HepG2 (cell line): ENCODE measurements around the gene RERE. TPM values are rescaled to one million over a fixed set of nuclear protein-coding genes. Genes with fewer than 3 reads are reported as not detected.

ENCODE experiments used
- CEBPB ChIP-seq: IDR thresholded peaks from 2 replicates; pipeline ENCODE4 v1.6.1; 2011; ENCODE audit warnings: low read depth, low read length, improper control_type of control experiment, borderline replicate concordance
- ELF3 ChIP-seq: IDR thresholded peaks from 2 replicates; pipeline ENCODE4 v1.6.1; 2016; ENCODE audit warnings: missing genetic modification reagents, missing compliant biosample characterization
- FLYWCH1 ChIP-seq: sonication (generic); formaldehyde crosslinking; IDR thresholded peaks from 2 replicates; pipeline ENCODE4 v1.8.1; 2023; ENCODE audit warnings: mild to moderate bottlenecking, missing genetic modification reagents
- FOXO4 ChIP-seq: sonication (generic); formaldehyde crosslinking; conservative IDR thresholded peaks from 2 replicates; pipeline ENCODE4 v1.8.1; 2023; ENCODE audit warnings: missing genetic modification reagents
- GFI1 ChIP-seq: sonication (generic); formaldehyde crosslinking; IDR thresholded peaks from 2 replicates; pipeline ENCODE4 v1.5.0; 2020; ENCODE audit warnings: missing genetic modification reagents, mild to moderate bottlenecking, borderline replicate concordance
- HMG20A ChIP-seq: IDR thresholded peaks from 2 replicates; pipeline ENCODE4 v1.6.1; 2016; ENCODE audit warnings: borderline replicate concordance
- HNRNPL ChIP-seq: fragments of 200-400 bp; formaldehyde crosslinking; IDR thresholded peaks from 2 replicates; pipeline ENCODE4 v1.6.1; 2017; ENCODE audit warnings: mild to moderate bottlenecking, low read depth, low read length
- MATR3 ChIP-seq: sonication (generic); formaldehyde crosslinking; IDR thresholded peaks from 2 replicates; pipeline ENCODE4 v1.4.0; 2020; ENCODE audit warnings: missing genetic modification reagents
- MLXIP ChIP-seq: sonication (generic); formaldehyde crosslinking; IDR thresholded peaks from 2 replicates; pipeline ENCODE4 v1.9.0; 2021; ENCODE audit warnings: missing genetic modification reagents, borderline replicate concordance
- NR2F6 ChIP-seq, 2 experiments: IDR thresholded peaks; 2 replicates each; pipeline ENCODE4 v1.6.1; 2016; ENCODE audit warnings: antibody characterized with exemption in 1 of 2, mild to moderate bottlenecking in 1 of 2
- PAXIP1 ChIP-seq: sonication (generic); formaldehyde crosslinking; conservative IDR thresholded peaks from 2 replicates; pipeline ENCODE4 v1.4.0; 2020; ENCODE audit warnings: mild to moderate bottlenecking, missing genetic modification reagents, moderate library complexity
- PHF5A ChIP-seq: IDR thresholded peaks from one replicate; pipeline ENCODE4 v1.6.1; 2018; ENCODE audit warnings: low read depth, missing genetic modification reagents; ENCODE audit not compliant: unreplicated experiment
- TBP ChIP-seq: sonication (generic); formaldehyde crosslinking; IDR thresholded peaks from 2 replicates; pipeline ENCODE4 v1.5.0; 2020; ENCODE audit warnings: missing genetic modification reagents
- ZIK1 ChIP-seq: sonication (generic); formaldehyde crosslinking; IDR thresholded peaks from 2 replicates; pipeline ENCODE4 v1.5.0; 2020; ENCODE audit warnings: mild to moderate bottlenecking, low read depth, missing genetic modification reagents, borderline replicate concordance
- ZMYM4 ChIP-seq: sonication (generic); formaldehyde crosslinking; IDR thresholded peaks from 2 replicates; pipeline ENCODE4 v1.8.1; 2023; ENCODE audit warnings: mild to moderate bottlenecking, missing genetic modification reagents
- ZNF234 ChIP-seq: sonication (generic); formaldehyde crosslinking; conservative IDR thresholded peaks from 2 replicates; pipeline ENCODE4 v1.5.1; 2020; ENCODE audit warnings: mild to moderate bottlenecking, missing genetic modification reagents
- ZNF512B ChIP-seq: sonication (generic); formaldehyde crosslinking; IDR thresholded peaks from 2 replicates; pipeline ENCODE4 v1.5.1; 2020; ENCODE audit warnings: missing genetic modification reagents, mild to moderate bottlenecking, borderline replicate concordance
- ZNF740 ChIP-seq: sonication (generic); formaldehyde crosslinking; IDR thresholded peaks from 2 replicates; pipeline ENCODE4 v1.4.0; 2020; ENCODE audit warnings: missing genetic modification reagents
- ZNF850 ChIP-seq: sonication (generic); formaldehyde crosslinking; conservative IDR thresholded peaks from 2 replicates; pipeline ENCODE4 v1.9.0; 2021; ENCODE audit warnings: mild to moderate bottlenecking, missing genetic modification reagents
- ZSCAN30 ChIP-seq: sonication (generic); formaldehyde crosslinking; IDR thresholded peaks from 2 replicates; pipeline ENCODE4 v1.5.0; 2020; ENCODE audit warnings: mild to moderate bottlenecking, missing genetic modification reagents
- polyA plus RNA-seq, 8 experiments: library from polyadenylated mRNA; depleted of rRNA in 3 of 8; stranded (reverse) in 7 of 8; unstranded in 1 of 8; fragments of >200 nt; fragmentation: Illumina TruSeq in 4 of 8; extraction: Trizol in 4 of 8; gene quantifications; 2 replicates each; pipeline versions ENCODE4 v1.2.1 to v1.2.3, GENCODE V29; 2011 to 2016; ENCODE audit warnings: low read depth in 4 of 8, missing spikeins in 1 of 8, mixed read lengths in 1 of 8; ENCODE audit not compliant: insufficient read depth in 1 of 8
- total RNA-seq, 5 experiments: library from RNA; depleted of rRNA; stranded (reverse); fragments of >200 nt; fragmentation: Illumina TruSeq; extraction: Trizol; gene quantifications; 2 replicates each; pipeline ENCODE4 v1.2.3, GENCODE V29; 2016; ENCODE audit warnings: low read depth in 1 of 5

RERE gene
- total and polyA plus RNA-seq, 2 of the 13 experiments (the other 11 are each of a cell fraction or from before 2014, with no cell fraction given) = 18.3 to 21.9 TPM

GRCh38 chr1:8663915-8664329 lies 153.5 kb downstream of the RERE start (continued):
- TF ChIP-seq ZNF512B (CRISPR knock-in tag) = no peak
- TF ChIP-seq MLXIP (CRISPR knock-in tag) = no peak
- no peak for TF ChIP-seq PHF5A (CRISPR knock-in tag)
- TF ChIP-seq ZMYM4 (CRISPR knock-in tag) = peak; percentile 74
- peak; percentile 37; the same call in 1 of the 2 replicates for TF ChIP-seq CEBPB
- peak; percentile 86 for TF ChIP-seq PAXIP1 (CRISPR knock-in tag)
- TF ChIP-seq GFI1 (CRISPR knock-in tag) = 0 out of 2 replicates have a peak, but pooled peaks have one; percentile 37
- no peak for TF ChIP-seq TBP (CRISPR knock-in tag)
- TF ChIP-seq ZIK1 (CRISPR knock-in tag) = no peak
- no peak for TF ChIP-seq HNRNPL
- no peak for TF ChIP-seq ZNF850 (CRISPR knock-in tag)
- TF ChIP-seq ZSCAN30 = no peak
- peak; percentile 17; the same call in 1 of the 2 replicates for TF ChIP-seq HMG20A (CRISPR knock-in tag)
- TF ChIP-seq NR2F6 (IDR thresholded peaks at IDR 0.05) = peak; percentile 49
- 0 out of 2 replicates have a peak, but pooled peaks have one; percentile 10 for TF ChIP-seq NR2F6 (CRISPR knock-in tag; IDR thresholded peaks at IDR 0.05)
- TF ChIP-seq ELF3 (CRISPR knock-in tag) = no peak
- TF ChIP-seq MATR3 = no peak
- TF ChIP-seq ZNF740 (CRISPR knock-in tag) = no peak
- TF ChIP-seq ZNF234 (CRISPR knock-in tag) = no peak
- no peak for TF ChIP-seq FOXO4 (CRISPR knock-in tag)
- no peak for TF ChIP-seq FLYWCH1
